Measurements from ENCODE around the gene SPATA9. TPM values are rescaled to one million over a fixed set of nuclear protein-coding genes. Genes with fewer than 3 reads are reported as not detected.

The SPATA9 gene
- total and polyA plus RNA-seq, 9 of the 15 experiments (the other 6 are each of a cell fraction or from before 2014, with no cell fraction given) = 0.16 to 5.5 (median 0.39) TPM; not detected in 3

GRCh38 chr5:95730730-95731570 is 48.2 kb upstream of the SPATA9 start, which contains the start of gene RHOBTB3 (continued):
- peak; percentile 65; the same call in 1 of the 2 replicates for TF ChIP-seq LCOR (CRISPR knock-in tag; IDR thresholded peaks at IDR 0.05)
- TF ChIP-seq GTF2B (IDR thresholded peaks at IDR 0.05; ENCODE audit: extremely low read depth, insufficient read length) = no peak
- TF ChIP-seq COPS2 (conservative IDR thresholded peaks at IDR 0.05) = no peak
- TF ChIP-seq ATF6 (CRISPR knock-in tag; IDR thresholded peaks at IDR 0.05) = no peak
- TF ChIP-seq TRIM28 (IDR thresholded peaks at IDR 0.05) = no peak
- no peak for TF ChIP-seq SRSF9 (IDR thresholded peaks at IDR 0.05; ENCODE audit: borderline replicate concordance, low read depth, low read length)
- TF ChIP-seq MTA2 (IDR thresholded peaks at IDR 0.05; ENCODE audit: low read depth) = no peak
- TF ChIP-seq SNIP1 (IDR thresholded peaks at IDR 0.05; ENCODE audit: low read depth) = no peak
- no peak for TF ChIP-seq CHAMP1 (IDR thresholded peaks at IDR 0.05)
- no peak for TF ChIP-seq TAL1 (IDR thresholded peaks at IDR 0.05)
- peak; percentile 33 for TF ChIP-seq CHD2 (IDR thresholded peaks at IDR 0.05; ENCODE audit: low read depth, low read length)
- no peak for TF ChIP-seq NFE2L1 (tag; IDR thresholded peaks at IDR 0.05; ENCODE audit: borderline replicate concordance, low read depth)
- TF ChIP-seq FOSL1 (tag; conservative IDR thresholded peaks at IDR 0.05) = peak; percentile 37; the same call in 1 of the 2 replicates
- TF ChIP-seq CLOCK (CRISPR knock-in tag; IDR thresholded peaks at IDR 0.05; ENCODE audit: borderline replicate concordance) = 0 out of 2 replicates have a peak, but pooled peaks have one; percentile 70
- peak; percentile 97 to 98 for TF ChIP-seq FOXK2 (conservative IDR thresholded peaks at IDR 0.05 in 1 of 2, IDR thresholded peaks at IDR 0.05 in 1 of 2; ENCODE audit: low read depth in 2 of 2)
- peak; percentile 51; the same call in 1 of the 2 replicates for TF ChIP-seq CREB3L1 (IDR thresholded peaks at IDR 0.05; ENCODE audit: borderline replicate concordance, low read depth)
- TF ChIP-seq ZNF197 (CRISPR knock-in tag; IDR thresholded peaks at IDR 0.05; ENCODE audit: low read depth) = no peak
- TF ChIP-seq ATF1 (CRISPR knock-in tag; IDR thresholded peaks at IDR 0.05) = no peak
- peak; percentile 63 for TF ChIP-seq ATF1 (tag; IDR thresholded peaks at IDR 0.05)
